GM18909 (cell line): ENCODE results near the gene XKR3.
"Not testable (repeated sequence)": the region's sequence is repeated elsewhere in the genome, so short reads cannot be mapped to it uniquely, and the experiment has no call there.

Experiments used
- ATAC-seq: cut with Tn5 transposase; IDR thresholded peaks from one replicate; pipeline ENCODE4 v1.9.1; 2021; ENCODE audit warnings: mild to moderate bottlenecking; ENCODE audit not compliant: unreplicated experiment, poor library complexity

The XKR3 gene

GRCh38 chr22:16807109-16807508 is 18.1 kb downstream of the XKR3 start:
- no peak for ATAC-seq

- no peak for ATAC-seq
These were observed 18.8 kb downstream of the XKR3 start for GRCh38 chr22:16806401-16806800.

DNA sequence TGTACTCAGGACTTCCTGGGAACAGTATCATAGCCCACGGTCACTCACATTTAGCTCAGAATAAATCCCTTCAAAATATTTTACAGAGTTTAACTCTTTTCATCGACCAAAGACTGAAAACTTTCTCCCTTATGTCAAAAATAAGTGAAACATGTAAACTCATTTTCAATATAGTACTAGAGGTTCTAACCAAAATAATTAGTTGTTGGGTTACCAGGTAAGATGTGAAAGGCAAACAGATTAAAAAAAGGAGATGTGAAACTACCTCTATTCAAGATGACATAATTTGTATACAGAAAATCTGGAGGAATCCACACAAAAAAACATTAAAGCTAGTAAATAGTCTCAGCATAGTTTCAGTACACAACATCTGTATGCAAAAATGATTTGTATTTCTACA is 20.3 kb downstream of the XKR3 start:
- no peak for ATAC-seq

- ATAC-seq: no peak
These were observed 21.8 kb downstream of the XKR3 start for GRCh38 chr22:16803255-16803917.

GRCh38 chr22:16801571-16801970 is 23.6 kb downstream of the XKR3 start:
- no peak for ATAC-seq

DNA sequence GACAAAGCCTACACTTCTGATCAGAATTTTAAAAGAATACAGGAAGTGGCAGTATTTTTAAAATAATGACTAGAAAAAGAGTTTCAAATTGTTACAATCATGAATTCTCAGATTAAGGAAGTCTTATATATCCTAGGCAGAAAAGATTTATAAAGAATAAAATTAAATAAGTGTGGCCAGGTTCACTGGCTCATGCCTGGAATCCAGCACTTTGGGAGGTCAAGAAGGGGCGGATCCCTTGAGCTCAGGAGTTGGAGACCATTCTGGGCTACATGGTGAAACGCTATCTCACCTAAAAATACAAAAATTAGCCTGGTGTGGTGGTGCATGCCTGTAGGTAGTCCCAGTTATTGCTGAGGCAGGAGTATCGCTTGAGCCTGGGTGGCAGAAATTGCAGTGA is 24.1 kb downstream of the XKR3 start:
- ATAC-seq: no peak

- ATAC-seq: no peak
These were observed 24.9 kb downstream of the XKR3 start for GRCh38 chr22:16800358-16800757.

DNA sequence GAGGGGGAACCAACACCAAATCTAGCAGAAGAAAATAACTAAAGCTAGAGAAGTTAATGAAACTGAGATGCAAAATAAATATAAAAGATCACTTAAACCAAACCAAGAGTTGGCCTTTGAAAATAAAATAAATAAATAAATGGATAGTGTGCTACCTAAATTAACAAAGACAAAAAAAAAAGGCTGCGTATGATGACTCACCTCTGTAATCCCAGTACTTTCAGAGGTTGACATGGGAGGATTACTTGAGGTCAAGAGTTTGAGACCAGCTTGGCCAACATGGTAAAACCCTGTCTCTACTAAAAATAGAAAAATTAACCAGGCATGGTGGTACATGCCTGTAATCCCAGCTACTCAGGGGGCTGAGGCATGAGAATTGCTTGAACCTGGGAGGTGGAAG is 29.7 kb downstream of the XKR3 start:
- ATAC-seq: not testable (repeated sequence)

DNA sequence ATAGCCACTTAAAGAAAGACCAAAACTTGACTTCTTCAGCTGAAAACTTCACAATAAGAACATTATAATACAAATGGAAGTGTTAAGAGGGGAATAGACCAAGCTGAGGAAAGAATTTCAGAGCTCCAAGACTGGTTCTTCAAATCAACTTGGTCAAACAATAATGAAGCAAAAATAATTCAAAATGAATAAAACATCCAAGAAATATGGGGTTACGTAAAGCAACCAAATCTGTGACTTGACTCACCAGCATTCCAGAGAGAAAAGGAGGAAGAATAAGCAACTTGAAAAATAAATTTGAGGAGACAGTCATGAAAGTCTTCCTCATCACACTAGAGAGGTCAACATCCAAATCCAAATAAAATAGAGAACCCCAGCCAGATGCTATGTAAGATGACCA is 31.4 kb downstream of the XKR3 start:
- ATAC-seq: no peak

- ATAC-seq: no peak
These were observed 35.2 kb downstream of the XKR3 start for GRCh38 chr22:16789860-16790493.

- ATAC-seq: no peak
These were observed 41.3 kb downstream of the XKR3 start for GRCh38 chr22:16783930-16784354.

GRCh38 chr22:16783453-16783852 is 41.8 kb downstream of the XKR3 start:
- ATAC-seq: no peak

GRCh38 chr22:16781764-16782329 is 43.4 kb downstream of the XKR3 start:
- no peak for ATAC-seq

- ATAC-seq: no peak
These were observed 44.0 kb downstream of the XKR3 start for GRCh38 chr22:16781074-16781763.

DNA sequence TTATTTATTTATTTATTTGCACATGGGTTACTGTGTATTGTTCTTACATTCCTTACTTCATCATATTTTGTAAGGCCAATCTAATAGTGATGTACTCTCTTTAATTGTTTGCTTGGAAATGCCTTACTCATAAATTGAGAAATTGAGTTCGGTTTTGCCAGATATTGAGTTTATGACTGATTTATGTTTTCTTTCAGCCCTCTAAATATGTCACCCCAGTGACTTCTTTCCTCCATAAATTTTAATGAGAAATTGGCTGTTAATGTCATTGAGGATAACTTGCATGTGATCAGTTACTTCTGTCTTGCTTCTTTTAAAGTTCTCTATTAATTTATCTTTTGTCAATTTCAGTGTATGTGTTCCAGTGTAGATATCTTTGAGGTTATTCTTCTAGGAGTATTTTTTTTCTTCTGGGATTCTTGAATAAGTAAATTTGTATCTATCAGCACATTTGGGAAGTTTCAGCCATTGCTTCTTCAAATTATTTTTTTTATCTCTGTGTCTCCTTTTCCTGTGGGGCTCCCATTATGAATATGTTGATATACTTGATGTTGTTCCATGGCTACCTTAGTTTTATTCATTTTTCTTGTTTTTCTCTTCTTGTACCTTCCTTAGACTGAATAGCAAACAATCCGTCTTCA is 47.8 kb downstream of the XKR3 start:
- no peak for ATAC-seq

- ATAC-seq: no peak
These were observed 49.1 kb downstream of the XKR3 start for GRCh38 chr22:16776080-16776479.

DNA sequence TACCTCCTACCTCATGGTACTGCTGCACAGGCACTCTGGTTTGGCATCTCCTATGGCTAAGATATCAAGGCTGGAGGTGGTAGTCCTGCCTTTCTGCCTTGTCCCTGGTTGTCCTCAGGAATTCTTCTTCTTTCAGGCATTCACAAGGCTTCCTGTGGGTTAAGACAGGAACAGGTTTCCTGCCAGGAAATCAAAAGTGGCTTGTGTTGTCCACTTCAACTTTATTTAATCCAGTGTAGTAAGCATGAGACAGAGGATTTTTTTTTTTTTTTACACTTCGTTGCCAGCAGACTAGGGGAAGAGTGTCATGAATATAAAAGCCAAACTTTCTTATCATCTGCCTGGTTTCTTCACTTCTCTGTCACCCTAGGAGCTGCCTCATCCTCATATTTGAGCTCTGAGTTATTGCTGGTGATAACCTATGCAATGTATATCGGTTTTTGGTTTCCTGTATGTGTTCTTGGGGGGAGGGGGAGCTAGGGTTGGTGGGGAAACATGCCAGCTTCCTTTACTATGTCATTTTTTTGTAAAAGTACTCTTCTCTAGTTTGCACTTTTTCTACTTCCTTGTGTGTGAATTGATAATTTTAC is 50.2 kb downstream of the XKR3 start:
- no peak for ATAC-seq

- ATAC-seq: not testable (repeated sequence)
These were observed 53.6 kb downstream of the XKR3 start for GRCh38 chr22:16771569-16771968.

- not testable (repeated sequence) for ATAC-seq
These were observed 57.3 kb downstream of the XKR3 start for GRCh38 chr22:16767927-16768326.

- not testable (repeated sequence) for ATAC-seq
These were observed 63.0 kb downstream of the XKR3 start for GRCh38 chr22:16762224-16762623.
